GM12878 (cell line): ENCODE results near the gene PPP1R2. TPM values are rescaled to one million over a fixed set of nuclear protein-coding genes. Genes with fewer than 3 reads are reported as not detected.
A peak's percentile ranks its signal among the peaks of the same experiment; 100 is the strongest.

Source experiments
- DPF2 ChIP-seq: fragments of 450-650 bp; IDR thresholded peaks from 2 replicates; pipeline ENCODE4 v1.6.1; 2017; ENCODE audit warnings: mild to moderate bottlenecking
- EZH2 ChIP-seq: IDR thresholded peaks from 2 replicates; pipeline ENCODE4 v1.6.1; 2012; ENCODE audit warnings: low read depth, mild to moderate bottlenecking, control low read depth, inconsistent platforms, low read length, borderline replicate concordance; ENCODE audit not compliant: control insufficient read depth
- GATAD2B ChIP-seq: fragments of 450-650 bp; conservative IDR thresholded peaks from 2 replicates; pipeline ENCODE4 v1.6.1; 2017; ENCODE audit warnings: low read depth, mild to moderate bottlenecking, moderate library complexity
- MTA3 ChIP-seq: IDR thresholded peaks from 2 replicates; pipeline ENCODE4 v1.6.1; 2012; ENCODE audit warnings: low read length, inconsistent platforms, borderline replicate concordance
- NFYB ChIP-seq: IDR thresholded peaks from 2 replicates; pipeline ENCODE4 v1.6.1; 2011; ENCODE audit warnings: low read depth, mild to moderate bottlenecking, low read length, improper control_type of control experiment, moderate library complexity; ENCODE audit not compliant: insufficient read depth
- RBBP5 ChIP-seq: fragments of 200-600 bp; sonication (generic); conservative IDR thresholded peaks from 2 replicates; pipeline ENCODE4 v1.6.1; 2016
- SIN3A ChIP-seq: IDR thresholded peaks from 2 replicates; pipeline ENCODE4 v1.6.1; 2012; ENCODE audit warnings: low read depth, low read length, improper control_type of control experiment
- polyA plus RNA-seq, 11 experiments: library from polyadenylated mRNA; depleted of rRNA in 4 of 11; unstranded in 6 of 11; stranded (reverse) in 5 of 11; fragments of >200 nt; fragmentation: Nextera tagmentation in 4 of 11; fragmentation: Illumina TruSeq in 1 of 11; extraction: Ambion mirVana in 4 of 11; extraction: Trizol in 1 of 11; gene quantifications; 1 replicate in 1 of 11; 2 replicates in 10 of 11; pipeline versions ENCODE4 v1.2.1 to v1.2.3, GENCODE V29; 2011 to 2016; ENCODE audit warnings: inconsistent platforms in 2 of 11, missing spikeins in 2 of 11, low read depth in 1 of 11
- total RNA-seq, 4 experiments: library from RNA; depleted of rRNA in 3 of 4; stranded (reverse); fragments of >200 nt in 3 of 4; fragmentation: Illumina TruSeq in 1 of 4; extraction: Trizol in 1 of 4; gene quantifications; 2 replicates each; pipeline versions ENCODE4 v1.2.1 to v1.2.3, GENCODE V29; 2013 to 2021
- TF ChIP-seq, protein P1 (sequence below): fragments of 450-650 bp; IDR thresholded peaks from 2 replicates; pipeline ENCODE4 v1.6.1; 2017; ENCODE audit warnings: mild to moderate bottlenecking, moderate library complexity
- TF ChIP-seq, protein P2 (sequence below): fragments of 450-650 bp; IDR thresholded peaks from 2 replicates; pipeline ENCODE4 v1.6.1; 2014; ENCODE audit warnings: mild to moderate bottlenecking
- TF ChIP-seq, protein P3 (sequence below): fragments of 450-650 bp; conservative IDR thresholded peaks from 2 replicates; pipeline ENCODE4 v1.6.1; 2017; ENCODE audit warnings: mild to moderate bottlenecking, moderate library complexity
- TF ChIP-seq, protein P4 (sequence below): fragments of 450-650 bp; IDR thresholded peaks from 2 replicates; pipeline ENCODE4 v1.6.1; 2017; ENCODE audit warnings: mild to moderate bottlenecking, moderate library complexity

The PPP1R2 gene
- total and polyA plus RNA-seq, 10 of the 15 experiments (the other 5 are each of a cell fraction or from before 2014, with no cell fraction given) = 10.5 to 116 (median 46.9) TPM

DNA sequence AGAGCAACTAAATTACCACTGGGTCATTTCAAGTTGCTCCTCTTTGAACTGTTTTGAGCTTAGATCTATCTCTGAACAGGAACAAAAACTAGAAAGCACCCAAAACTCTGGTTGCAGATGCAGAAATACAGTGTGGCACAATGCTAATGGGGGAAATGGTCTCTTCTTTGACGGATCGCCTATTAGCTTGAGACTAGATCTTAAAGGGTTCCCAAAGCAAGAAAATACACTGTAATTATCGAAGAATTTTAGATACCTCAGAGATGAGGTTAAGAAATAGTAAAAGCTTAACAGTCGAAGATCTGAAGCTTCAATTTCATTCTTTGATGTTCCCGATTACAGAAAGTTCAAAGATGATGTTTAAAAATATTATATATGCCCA, 818 bp downstream of the PPP1R2 start (continued):
- TF ChIP-seq GATAD2B (no peak), EZH2 (no peak), RBBP5 (no peak), DPF2 (no peak), NFYB (no peak), MTA3 (no peak), SIN3A (peak; percentile 41; the same call in 1 of the 2 replicates)
- TF ChIP-seq, protein P1, sequence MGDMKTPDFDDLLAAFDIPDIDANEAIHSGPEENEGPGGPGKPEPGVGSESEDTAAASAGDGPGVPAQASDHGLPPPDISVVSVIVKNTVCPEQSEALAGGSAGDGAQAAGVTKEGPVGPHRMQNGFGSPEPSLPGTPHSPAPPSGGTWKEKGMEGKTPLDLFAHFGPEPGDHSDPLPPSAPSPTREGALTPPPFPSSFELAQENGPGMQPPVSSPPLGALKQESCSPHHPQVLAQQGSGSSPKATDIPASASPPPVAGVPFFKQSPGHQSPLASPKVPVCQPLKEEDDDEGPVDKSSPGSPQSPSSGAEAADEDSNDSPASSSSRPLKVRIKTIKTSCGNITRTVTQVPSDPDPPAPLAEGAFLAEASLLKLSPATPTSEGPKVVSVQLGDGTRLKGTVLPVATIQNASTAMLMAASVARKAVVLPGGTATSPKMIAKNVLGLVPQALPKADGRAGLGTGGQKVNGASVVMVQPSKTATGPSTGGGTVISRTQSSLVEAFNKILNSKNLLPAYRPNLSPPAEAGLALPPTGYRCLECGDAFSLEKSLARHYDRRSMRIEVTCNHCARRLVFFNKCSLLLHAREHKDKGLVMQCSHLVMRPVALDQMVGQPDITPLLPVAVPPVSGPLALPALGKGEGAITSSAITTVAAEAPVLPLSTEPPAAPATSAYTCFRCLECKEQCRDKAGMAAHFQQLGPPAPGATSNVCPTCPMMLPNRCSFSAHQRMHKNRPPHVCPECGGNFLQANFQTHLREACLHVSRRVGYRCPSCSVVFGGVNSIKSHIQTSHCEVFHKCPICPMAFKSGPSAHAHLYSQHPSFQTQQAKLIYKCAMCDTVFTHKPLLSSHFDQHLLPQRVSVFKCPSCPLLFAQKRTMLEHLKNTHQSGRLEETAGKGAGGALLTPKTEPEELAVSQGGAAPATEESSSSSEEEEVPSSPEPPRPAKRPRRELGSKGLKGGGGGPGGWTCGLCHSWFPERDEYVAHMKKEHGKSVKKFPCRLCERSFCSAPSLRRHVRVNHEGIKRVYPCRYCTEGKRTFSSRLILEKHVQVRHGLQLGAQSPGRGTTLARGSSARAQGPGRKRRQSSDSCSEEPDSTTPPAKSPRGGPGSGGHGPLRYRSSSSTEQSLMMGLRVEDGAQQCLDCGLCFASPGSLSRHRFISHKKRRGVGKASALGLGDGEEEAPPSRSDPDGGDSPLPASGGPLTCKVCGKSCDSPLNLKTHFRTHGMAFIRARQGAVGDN = no peak
- TF ChIP-seq, protein P2, sequence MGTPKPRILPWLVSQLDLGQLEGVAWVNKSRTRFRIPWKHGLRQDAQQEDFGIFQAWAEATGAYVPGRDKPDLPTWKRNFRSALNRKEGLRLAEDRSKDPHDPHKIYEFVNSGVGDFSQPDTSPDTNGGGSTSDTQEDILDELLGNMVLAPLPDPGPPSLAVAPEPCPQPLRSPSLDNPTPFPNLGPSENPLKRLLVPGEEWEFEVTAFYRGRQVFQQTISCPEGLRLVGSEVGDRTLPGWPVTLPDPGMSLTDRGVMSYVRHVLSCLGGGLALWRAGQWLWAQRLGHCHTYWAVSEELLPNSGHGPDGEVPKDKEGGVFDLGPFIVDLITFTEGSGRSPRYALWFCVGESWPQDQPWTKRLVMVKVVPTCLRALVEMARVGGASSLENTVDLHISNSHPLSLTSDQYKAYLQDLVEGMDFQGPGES = no peak
- TF ChIP-seq, protein P3, sequence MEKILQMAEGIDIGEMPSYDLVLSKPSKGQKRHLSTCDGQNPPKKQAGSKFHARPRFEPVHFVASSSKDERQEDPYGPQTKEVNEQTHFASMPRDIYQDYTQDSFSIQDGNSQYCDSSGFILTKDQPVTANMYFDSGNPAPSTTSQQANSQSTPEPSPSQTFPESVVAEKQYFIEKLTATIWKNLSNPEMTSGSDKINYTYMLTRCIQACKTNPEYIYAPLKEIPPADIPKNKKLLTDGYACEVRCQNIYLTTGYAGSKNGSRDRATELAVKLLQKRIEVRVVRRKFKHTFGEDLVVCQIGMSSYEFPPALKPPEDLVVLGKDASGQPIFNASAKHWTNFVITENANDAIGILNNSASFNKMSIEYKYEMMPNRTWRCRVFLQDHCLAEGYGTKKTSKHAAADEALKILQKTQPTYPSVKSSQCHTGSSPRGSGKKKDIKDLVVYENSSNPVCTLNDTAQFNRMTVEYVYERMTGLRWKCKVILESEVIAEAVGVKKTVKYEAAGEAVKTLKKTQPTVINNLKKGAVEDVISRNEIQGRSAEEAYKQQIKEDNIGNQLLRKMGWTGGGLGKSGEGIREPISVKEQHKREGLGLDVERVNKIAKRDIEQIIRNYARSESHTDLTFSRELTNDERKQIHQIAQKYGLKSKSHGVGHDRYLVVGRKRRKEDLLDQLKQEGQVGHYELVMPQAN = no peak
- TF ChIP-seq, protein P4, sequence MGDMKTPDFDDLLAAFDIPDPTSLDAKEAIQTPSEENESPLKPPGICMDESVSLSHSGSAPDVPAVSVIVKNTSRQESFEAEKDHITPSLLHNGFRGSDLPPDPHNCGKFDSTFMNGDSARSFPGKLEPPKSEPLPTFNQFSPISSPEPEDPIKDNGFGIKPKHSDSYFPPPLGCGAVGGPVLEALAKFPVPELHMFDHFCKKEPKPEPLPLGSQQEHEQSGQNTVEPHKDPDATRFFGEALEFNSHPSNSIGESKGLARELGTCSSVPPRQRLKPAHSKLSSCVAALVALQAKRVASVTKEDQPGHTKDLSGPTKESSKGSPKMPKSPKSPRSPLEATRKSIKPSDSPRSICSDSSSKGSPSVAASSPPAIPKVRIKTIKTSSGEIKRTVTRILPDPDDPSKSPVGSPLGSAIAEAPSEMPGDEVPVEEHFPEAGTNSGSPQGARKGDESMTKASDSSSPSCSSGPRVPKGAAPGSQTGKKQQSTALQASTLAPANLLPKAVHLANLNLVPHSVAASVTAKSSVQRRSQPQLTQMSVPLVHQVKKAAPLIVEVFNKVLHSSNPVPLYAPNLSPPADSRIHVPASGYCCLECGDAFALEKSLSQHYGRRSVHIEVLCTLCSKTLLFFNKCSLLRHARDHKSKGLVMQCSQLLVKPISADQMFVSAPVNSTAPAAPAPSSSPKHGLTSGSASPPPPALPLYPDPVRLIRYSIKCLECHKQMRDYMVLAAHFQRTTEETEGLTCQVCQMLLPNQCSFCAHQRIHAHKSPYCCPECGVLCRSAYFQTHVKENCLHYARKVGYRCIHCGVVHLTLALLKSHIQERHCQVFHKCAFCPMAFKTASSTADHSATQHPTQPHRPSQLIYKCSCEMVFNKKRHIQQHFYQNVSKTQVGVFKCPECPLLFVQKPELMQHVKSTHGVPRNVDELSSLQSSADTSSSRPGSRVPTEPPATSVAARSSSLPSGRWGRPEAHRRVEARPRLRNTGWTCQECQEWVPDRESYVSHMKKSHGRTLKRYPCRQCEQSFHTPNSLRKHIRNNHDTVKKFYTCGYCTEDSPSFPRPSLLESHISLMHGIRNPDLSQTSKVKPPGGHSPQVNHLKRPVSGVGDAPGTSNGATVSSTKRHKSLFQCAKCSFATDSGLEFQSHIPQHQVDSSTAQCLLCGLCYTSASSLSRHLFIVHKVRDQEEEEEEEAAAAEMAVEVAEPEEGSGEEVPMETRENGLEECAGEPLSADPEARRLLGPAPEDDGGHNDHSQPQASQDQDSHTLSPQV = no peak
- TF ChIP-seq, all 136 proteins: peak for 6
